HEK293T (cell line): ENCODE data around the gene TP63.

Source experiments
- ARNT ChIP-seq: fragments of 450-650 bp; IDR thresholded peaks from 2 replicates; pipeline ENCODE4 v1.6.1; 2017; ENCODE audit warnings: mild to moderate bottlenecking
- BHLHE40 ChIP-seq: fragments of 450-650 bp; IDR thresholded peaks from 2 replicates; pipeline ENCODE4 v1.6.1; 2016; ENCODE audit warnings: mild to moderate bottlenecking, moderate library complexity, borderline replicate concordance
- FOXM1 ChIP-seq: fragments of 450-650 bp; IDR thresholded peaks from 2 replicates; pipeline ENCODE4 v1.6.1; 2017; ENCODE audit warnings: mild to moderate bottlenecking, borderline replicate concordance
- L3MBTL2 ChIP-seq: fragments of 450-650 bp; conservative IDR thresholded peaks from 2 replicates; pipeline ENCODE4 v1.6.1; 2016; ENCODE audit warnings: mild to moderate bottlenecking
- LEF1 ChIP-seq: fragments of 450-650 bp; IDR thresholded peaks from 2 replicates; pipeline ENCODE4 v1.6.1; 2017; ENCODE audit warnings: mild to moderate bottlenecking, borderline replicate concordance
- PKNOX1 ChIP-seq: fragments of 450-650 bp; IDR thresholded peaks from 2 replicates; pipeline ENCODE4 v1.6.1; 2016
- SP1 ChIP-seq: fragments of 450-650 bp; IDR thresholded peaks from 2 replicates; pipeline ENCODE4 v1.6.1; 2017
- SUZ12 ChIP-seq: fragments of 450-650 bp; IDR thresholded peaks from 2 replicates; pipeline ENCODE4 v1.6.1; 2016; ENCODE audit warnings: mild to moderate bottlenecking
- TARDBP ChIP-seq: fragments of 450-650 bp; IDR thresholded peaks from 2 replicates; pipeline ENCODE4 v1.6.1; 2016

GRCh38 chr3:189737619-189738018, 106.4 kb downstream of the TP63 start:
- no peak for TF ChIP-seq PKNOX1
- no peak for TF ChIP-seq SUZ12
- TF ChIP-seq LEF1 = no peak
- TF ChIP-seq TARDBP = no peak
- no peak for TF ChIP-seq BHLHE40
- no peak for TF ChIP-seq SP1
- TF ChIP-seq L3MBTL2 = no peak
- TF ChIP-seq ARNT = no peak
- TF ChIP-seq FOXM1 = no peak
